GM12865 (cell line): ENCODE data around the gene RFX2.

Source experiments
- DNase-seq: peaks from one replicate; pipeline ENCODE4 v3.0.0; 2010; ENCODE audit warnings: low read depth
- H3K4me3 ChIP-seq: 2 replicates; pipeline ENCODE4 v1.5.1; 2011; ENCODE audit warnings: mild to moderate bottlenecking, low read depth, low read length, control low read depth
- CTCF ChIP-seq: IDR thresholded peaks from 2 replicates; pipeline ENCODE4 v1.5.1; 2011; ENCODE audit warnings: low read length, control low read depth, low read depth, inconsistent platforms; ENCODE audit not compliant: insufficient read depth; ENCODE audit errors: missing control alignments

The RFX2 gene

GRCh38 chr19:6069268-6069791 lies 41.0 kb downstream of the RFX2 start:
- peak; percentile 8 for DNase-seq
- no peak for TF ChIP-seq CTCF
- H3K4me3 ChIP-seq = no peak overlapping the region

- TF ChIP-seq CTCF = no peak
- H3K4me3 ChIP-seq = no peak overlapping the region
- no peak for DNase-seq
Measured at GRCh38 chr19:6068711-6069110, 41.6 kb downstream of the RFX2 start.

GRCh38 chr19:6067975-6068374 lies 42.3 kb downstream of the RFX2 start:
- DNase-seq = no peak
- H3K4me3 ChIP-seq = no peak overlapping the region
- TF ChIP-seq CTCF = no peak

DNA sequence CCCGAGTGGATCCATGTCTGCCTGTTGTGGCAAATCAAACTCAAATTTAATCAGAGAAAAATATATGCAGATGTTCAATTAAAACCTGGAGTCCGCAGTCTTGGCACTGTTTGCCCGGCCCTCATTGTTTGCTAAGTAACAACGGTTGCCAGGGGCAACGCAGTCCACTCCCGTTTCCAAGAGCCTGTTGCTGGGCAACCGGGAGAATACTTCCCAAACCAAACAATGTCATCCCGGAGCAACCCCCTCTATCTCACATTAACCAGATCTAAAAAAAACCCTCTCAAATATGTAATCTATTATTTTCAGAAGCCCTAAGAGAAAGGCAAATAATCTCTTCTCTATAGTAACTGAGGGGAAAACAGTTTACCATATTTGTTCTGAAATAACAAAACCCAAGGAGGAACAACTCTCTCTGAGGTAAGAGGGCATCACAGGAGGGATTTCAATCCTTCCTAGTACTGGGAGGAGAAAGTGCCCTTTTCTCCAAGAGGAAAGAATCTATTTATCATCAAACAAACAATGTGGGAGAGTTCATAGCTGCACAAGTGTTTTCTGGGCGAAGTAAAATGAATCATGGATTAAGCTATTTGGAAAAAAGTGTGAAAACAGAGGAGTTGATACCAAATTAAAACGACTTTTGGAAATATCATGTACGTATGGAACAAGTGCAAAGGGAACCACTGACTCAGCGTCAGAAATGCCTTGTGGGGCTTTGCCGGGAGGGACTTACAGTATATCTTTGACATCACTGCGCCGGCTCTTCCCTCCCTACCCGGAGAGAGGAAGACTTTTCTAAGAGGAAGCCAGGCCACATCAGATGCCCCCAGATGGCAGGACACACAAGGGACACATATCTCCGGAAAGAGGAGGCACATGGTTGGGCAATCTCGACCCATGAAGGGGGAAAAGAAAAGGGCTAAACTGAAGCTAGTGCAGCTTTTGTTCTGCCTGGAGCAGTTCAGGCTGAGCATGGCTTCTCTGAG lies 43.3 kb downstream of the RFX2 start:
- no peak overlapping the region for H3K4me3 ChIP-seq

GRCh38 chr19:6065685-6066374 lies 44.5 kb downstream of the RFX2 start:
- no peak for DNase-seq
- no peak overlapping the region for H3K4me3 ChIP-seq
- TF ChIP-seq CTCF = no peak

More for the DNA sequence above, 43.3 kb downstream of the RFX2 start:
- no peak for TF ChIP-seq CTCF
- no peak for DNase-seq

DNA sequence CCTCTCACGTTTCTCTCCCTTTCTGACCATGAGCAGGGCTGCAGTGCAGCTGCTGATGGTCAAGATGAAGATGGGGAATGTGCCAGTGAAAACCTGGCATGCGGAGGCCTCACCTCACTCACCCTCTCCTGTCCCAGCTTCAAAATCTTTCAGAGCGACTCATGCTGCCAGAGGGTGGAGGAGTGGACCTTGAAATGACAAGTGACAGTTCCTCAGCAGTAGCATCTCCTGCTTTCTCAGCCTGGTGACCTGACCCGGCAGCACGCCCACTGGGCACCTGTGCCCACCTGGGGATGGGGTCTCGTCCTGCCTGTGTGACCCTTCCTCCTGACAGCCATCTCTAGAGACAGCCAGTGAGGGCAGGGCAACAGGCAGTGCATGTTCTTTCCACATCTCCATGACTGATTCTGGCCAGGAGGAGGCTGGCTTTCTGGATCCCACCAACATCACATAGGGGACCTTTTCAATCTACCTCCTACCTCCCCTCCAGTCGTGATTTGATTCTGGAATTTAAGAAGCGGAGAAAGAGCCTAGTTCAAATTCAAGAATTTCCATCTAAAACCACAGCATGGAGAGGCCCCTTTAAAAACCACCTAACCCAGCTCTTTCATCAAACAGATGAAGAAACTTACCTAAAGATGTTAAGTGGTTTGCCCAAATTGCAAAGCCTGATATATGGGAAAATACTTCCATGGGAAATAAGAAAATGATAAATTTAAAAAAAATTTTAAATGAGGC lies 45.8 kb downstream of the RFX2 start:
- TF ChIP-seq CTCF = no peak
- no peak for DNase-seq
- H3K4me3 ChIP-seq = no peak overlapping the region
